GM19467 (cell line): ENCODE measurements around the gene BCAR1.
"Not testable (repeated sequence)": the region's sequence is repeated elsewhere in the genome, so short reads cannot be mapped to it uniquely, and the experiment has no call there.

ENCODE experiments used
- ATAC-seq: cut with Tn5 transposase; IDR thresholded peaks from one replicate; pipeline ENCODE4 v1.9.1; 2021; ENCODE audit warnings: mild to moderate bottlenecking, moderate library complexity; ENCODE audit not compliant: unreplicated experiment

Gene BCAR1

GRCh38 chr16:75251280-75252048 is at the start of gene BCAR1:
Gene BCAR1, minus strand, starts transcription at chr16:75251624. Its CDS starts 142 bp downstream, at chr16:75251482.
- ATAC-seq = peak; percentile 62

DNA sequence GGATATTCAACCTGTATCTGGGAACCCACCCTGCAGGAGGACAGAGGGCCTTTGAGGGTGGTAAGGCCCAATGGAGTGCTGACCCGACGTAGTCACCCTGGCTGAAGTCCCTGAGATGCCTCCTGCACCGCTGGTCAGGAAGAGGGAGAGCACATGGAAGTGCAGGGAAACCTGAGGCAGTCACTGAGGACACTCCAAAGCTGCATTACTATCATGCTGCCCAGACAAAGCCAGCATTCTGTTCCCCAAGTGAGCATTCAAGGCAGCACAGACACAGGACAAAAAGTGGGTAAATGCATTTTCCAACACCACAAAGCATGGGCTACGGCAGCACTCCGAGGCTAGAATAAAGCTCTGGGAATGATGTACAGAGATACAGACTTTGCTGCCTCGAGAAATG is 46.8 kb upstream of the BCAR1 start:
- ATAC-seq = no peak

DNA sequence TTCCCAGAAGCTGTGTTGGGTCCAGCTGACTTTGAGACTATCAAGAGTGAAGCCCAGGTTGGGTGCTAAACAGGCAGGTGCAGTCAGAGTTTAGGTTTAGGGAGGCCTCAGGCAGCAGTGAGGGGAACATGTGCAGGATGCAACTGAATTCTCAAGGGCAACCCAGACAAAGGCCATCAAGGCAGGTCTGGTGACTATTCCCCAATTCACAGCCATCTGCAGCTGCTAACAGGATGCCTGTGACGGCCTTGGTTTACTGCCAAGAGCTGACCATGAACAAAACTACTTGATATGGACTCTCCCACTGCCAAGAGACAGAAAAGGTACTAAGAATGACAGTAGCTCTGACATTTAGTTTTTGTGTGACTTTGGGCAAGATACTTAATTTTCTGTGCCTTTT is 45.2 kb upstream of the BCAR1 start:
- ATAC-seq = no peak

- no peak for ATAC-seq
Observed at GRCh38 chr16:75294773-75295459, 43.5 kb upstream of the BCAR1 start.

- ATAC-seq = no peak
Observed at GRCh38 chr16:75293772-75294171, 42.3 kb upstream of the BCAR1 start.

GRCh38 chr16:75293173-75293572 is 41.7 kb upstream of the BCAR1 start:
- ATAC-seq = no peak

DNA sequence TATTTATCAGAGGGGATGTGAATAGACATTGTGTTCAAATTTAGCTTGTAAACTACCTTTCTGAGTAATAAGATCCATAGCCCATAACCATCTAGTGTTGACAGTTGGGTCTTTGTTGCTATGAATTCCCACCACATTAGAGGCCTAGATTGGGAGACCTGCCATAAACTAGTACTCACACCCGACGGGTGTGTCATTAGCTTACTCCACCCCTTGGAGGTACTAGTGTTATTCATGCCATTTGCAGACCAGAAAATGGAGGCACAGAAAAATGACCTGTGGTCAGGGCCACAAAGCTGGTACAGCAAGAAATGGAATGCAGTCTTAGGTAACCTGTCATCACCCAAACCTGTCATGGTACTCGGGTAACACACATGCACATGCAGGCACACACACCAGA is 41.3 kb upstream of the BCAR1 start:
- ATAC-seq = no peak

DNA sequence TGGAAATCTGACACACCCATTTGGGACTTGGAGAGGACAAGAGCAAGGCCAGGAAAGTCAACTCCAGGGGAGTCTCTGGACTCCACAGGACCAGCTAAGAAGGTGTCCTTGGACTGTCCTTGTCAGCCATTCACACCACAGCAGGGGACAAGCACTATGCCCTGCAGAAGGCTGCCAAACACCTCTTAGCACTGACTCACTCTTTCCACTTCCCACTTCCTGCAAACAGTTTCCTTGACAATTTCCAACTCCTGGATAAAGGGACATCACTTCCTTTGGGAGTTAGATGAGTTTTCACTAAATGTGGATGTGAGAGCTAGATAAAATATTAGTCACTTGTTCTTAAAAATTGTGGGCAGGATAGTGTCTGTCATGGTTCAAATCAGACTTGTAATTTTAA is 37.8 kb upstream of the BCAR1 start:
- no peak for ATAC-seq

- no peak for ATAC-seq
Observed at GRCh38 chr16:75288596-75289120, 37.2 kb upstream of the BCAR1 start.

- ATAC-seq = no peak
Observed at GRCh38 chr16:75288181-75288580, 36.8 kb upstream of the BCAR1 start.

GRCh38 chr16:75287708-75288107 is 36.3 kb upstream of the BCAR1 start:
- ATAC-seq = no peak

DNA sequence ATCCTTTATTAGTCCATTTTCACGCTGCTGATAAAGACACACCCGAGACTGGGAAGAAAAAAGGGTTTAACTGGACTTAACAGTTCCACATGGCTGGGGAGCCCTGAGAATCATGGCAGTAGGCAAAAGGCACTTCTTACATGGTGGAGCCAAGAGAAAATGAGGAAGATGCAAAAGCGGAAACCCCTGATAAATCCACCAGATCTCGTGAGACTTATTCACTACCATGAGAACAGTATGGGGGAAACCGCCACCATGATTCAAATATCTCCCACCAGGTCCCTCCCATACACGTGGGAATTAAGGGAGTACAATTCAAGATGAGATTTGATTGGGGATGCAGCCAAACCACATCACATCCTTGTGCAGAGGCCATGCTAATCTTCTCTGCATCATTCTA is 35.0 kb upstream of the BCAR1 start:
- no peak for ATAC-seq

DNA sequence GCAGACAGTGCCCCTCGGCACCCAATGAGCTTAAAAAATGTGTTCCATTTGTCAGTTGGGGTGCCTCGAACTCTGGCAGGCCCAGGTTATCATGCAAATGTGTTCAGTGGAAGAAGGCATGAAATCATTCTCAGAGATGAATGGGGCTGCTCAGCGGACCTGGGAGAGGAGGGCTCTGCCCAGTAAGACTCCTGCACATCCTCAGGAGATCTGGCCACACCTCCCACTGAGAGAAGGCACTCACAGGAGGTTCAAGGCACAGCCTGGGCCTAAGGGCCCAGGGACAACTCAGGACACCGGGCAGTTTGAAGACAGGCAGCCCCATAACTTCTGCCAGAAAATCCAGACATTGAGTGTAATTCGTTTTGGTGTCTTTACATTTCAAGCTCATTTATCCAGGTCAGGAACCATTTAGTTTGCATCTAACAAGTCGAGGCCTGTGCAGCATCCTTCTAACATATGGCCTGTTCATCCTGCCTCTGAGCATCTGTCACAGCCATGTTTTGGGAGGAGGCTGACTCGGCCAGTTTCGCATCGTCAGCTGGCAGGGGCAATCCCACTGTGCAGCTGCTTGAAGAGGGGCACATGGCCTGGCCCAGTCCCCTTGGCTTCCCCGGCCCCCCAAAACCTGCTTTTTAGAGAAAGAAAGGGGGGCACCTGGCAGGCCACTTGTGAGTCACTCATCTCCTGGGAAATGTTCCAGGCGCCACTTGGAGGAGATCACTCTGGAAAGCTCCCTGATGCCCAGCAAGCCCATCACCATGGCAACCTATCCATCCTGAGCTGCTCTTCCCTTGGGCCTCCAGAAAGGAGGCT is 31.2 kb upstream of the BCAR1 start:
- ATAC-seq = no peak

DNA sequence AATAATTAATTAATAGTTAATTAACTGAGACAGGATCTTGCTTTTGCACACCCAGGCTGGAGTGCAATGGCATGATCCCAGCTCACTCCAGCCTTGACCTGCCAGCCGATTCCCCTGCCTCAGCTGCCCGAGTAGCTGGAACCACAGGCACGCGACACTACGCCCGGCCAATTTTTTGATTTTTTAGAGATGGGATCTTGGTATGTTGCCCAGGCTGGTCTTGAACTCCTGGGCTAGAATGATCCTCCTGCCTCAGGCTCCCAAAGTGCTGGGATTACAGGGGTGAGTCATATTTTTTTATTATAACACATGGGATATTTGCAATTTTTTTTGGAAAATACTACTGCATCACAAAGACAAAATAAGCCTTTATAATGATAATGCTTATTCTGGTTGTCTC is 30.4 kb upstream of the BCAR1 start:
- ATAC-seq = no peak

GRCh38 chr16:75281009-75281408 is 29.6 kb upstream of the BCAR1 start:
- ATAC-seq = not testable (repeated sequence)

GRCh38 chr16:75280331-75280804 is 28.9 kb upstream of the BCAR1 start:
- no peak for ATAC-seq

DNA sequence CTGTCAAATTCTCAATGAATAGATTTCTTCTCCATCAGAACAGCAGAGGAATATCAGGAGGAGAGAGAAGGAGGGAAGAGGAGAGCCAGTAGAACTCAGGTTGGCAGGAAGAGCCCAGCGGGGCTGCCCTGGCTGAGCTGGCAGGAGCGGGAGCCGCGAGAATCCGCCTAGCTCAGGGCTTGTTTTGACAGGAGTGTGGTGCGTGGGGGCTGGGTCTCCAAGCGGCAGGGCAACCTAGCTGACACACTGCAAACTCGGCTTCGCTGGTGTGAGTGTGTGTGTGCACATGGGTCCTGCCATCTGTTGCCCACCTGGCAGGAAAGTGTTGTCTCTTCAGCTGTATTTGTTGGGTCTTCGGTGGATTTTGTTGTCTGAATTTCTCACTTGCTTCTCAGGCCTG is 27.9 kb upstream of the BCAR1 start:
- ATAC-seq = no peak

- no peak for ATAC-seq
Observed at GRCh38 chr16:75273054-75273925, 21.9 kb upstream of the BCAR1 start.

DNA sequence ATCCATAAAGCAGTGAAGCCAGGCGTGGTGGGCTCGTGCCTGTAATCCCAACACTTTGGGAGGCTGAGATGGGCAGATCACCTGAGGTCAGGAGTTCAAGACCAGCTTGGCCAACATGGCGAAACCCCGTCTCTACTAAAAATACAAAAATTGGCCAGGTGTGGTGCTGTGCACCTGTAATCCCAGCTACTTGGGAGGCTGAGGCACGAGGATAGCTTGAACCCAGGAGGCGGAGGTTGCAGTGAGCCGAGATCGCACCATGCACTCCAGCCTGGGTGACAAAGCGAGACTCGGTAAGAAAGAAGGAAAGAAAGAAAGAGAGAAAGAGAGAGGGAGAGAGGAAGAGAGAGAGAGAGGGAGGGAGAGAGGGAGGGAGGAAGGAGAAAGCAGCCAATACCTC is 21.2 kb upstream of the BCAR1 start:
- ATAC-seq = not testable (repeated sequence)

DNA sequence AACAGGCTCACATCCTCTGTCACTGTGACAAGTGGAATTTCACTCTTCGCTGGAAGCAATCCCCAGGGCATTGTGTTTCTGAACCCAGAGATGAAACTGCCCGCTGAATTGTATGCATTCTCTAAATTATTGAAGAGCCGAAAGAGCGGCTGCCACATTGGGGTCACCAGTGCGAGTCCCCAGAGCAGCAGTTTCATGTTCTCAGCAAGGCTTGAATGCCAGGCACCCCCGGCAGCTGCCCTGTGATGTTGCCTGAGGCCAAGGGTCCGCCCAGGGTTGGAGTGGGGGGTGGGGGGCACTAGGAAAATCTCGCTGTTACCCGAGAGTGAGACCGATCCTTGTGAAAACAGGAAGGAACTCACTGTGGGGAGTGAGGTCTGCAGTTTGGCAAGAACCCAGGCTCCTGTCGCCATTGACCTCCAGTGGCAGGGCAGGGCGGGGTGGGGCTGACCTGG is 20.7 kb upstream of the BCAR1 start:
- no peak for ATAC-seq
